Fibroblast of skin of left biceps (primary cell): ENCODE results near the gene POLR1H.

Source experiments
- DNase-seq, 2 experiments: peaks; one replicate each; pipeline ENCODE4 v3.0.0-alpha.2; 2013; ENCODE audit warnings: low read depth in 2 of 2

The POLR1H gene

GRCh38 chr6:30093951-30094661 lies 33.0 kb downstream of the POLR1H start:
- no peak for DNase-seq

- no peak for DNase-seq
Observed at GRCh38 chr6:30096829-30097228, 35.8 kb downstream of the POLR1H start.

GRCh38 chr6:30097902-30098768 lies 37.1 kb downstream of the POLR1H start:
- no peak for DNase-seq

GRCh38 chr6:30100154-30100553 lies 39.1 kb downstream of the POLR1H start:
- no peak for DNase-seq

GRCh38 chr6:30100585-30101443 lies 39.7 kb downstream of the POLR1H start:
- DNase-seq = no peak

GRCh38 chr6:30101444-30102413 lies 40.7 kb downstream of the POLR1H start:
- peak; percentile 38 to 47 for DNase-seq

- peak in 1 of 2 experiments; percentile 17 for DNase-seq
Observed at GRCh38 chr6:30102414-30102969, 41.4 kb downstream of the POLR1H start.

GRCh38 chr6:30102970-30103871 lies 42.2 kb downstream of the POLR1H start:
- DNase-seq = peak; percentile 61 to 67

- DNase-seq = no peak
Observed at GRCh38 chr6:30103872-30104179, 42.8 kb downstream of the POLR1H start.

- no peak for DNase-seq
Observed at GRCh38 chr6:30104661-30105060, 43.6 kb downstream of the POLR1H start.

- DNase-seq = no peak
Observed at GRCh38 chr6:30111266-30111856, 50.3 kb downstream of the POLR1H start.

GRCh38 chr6:30112402-30112994 lies 51.4 kb downstream of the POLR1H start:
- DNase-seq = no peak

- DNase-seq = no peak
Observed at GRCh38 chr6:30113003-30113759, 52.1 kb downstream of the POLR1H start, which contains the start of gene TRIM31. TSS of gene TRIM31 (minus strand) at chr6:30113090. CDS start at chr6:30112805, 285 bp downstream.

GRCh38 chr6:30113841-30114240 lies 52.8 kb downstream of the POLR1H start:
- no peak for DNase-seq
